ENCODE data around the gene PCDH8. TPM values are rescaled to one million over a fixed set of nuclear protein-coding genes. Genes with fewer than 3 reads are reported as not detected.

The PCDH8 gene
- total RNA-seq, 4 donors from 2014 or later = not detected

- TF ChIP-seq, protein P1, sequence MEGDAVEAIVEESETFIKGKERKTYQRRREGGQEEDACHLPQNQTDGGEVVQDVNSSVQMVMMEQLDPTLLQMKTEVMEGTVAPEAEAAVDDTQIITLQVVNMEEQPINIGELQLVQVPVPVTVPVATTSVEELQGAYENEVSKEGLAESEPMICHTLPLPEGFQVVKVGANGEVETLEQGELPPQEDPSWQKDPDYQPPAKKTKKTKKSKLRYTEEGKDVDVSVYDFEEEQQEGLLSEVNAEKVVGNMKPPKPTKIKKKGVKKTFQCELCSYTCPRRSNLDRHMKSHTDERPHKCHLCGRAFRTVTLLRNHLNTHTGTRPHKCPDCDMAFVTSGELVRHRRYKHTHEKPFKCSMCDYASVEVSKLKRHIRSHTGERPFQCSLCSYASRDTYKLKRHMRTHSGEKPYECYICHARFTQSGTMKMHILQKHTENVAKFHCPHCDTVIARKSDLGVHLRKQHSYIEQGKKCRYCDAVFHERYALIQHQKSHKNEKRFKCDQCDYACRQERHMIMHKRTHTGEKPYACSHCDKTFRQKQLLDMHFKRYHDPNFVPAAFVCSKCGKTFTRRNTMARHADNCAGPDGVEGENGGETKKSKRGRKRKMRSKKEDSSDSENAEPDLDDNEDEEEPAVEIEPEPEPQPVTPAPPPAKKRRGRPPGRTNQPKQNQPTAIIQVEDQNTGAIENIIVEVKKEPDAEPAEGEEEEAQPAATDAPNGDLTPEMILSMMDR (IDR thresholded peaks at IDR 0.05) = no peak
- no peak for TF ChIP-seq POLR2A (IDR thresholded peaks at IDR 0.05)
- Histone ChIP-seq H3K4me1 (no peaks in the 10 kb centered on the region), H3K27me3 (no peaks in the 10 kb centered on the region), H3K9me3 (peaks cover 0 to 5% (median 0%) of the 10 kb centered on the region in 4 donors), H3K27ac (no peak overlapping the region), H3K4me3 (no peak overlapping the region), H3K36me3 (no peaks in the 10 kb centered on the region)
- no peak for DNase-seq
Measured at GRCh38 chr13:52879950-52880741, 31.7 kb upstream of the PCDH8 start.

DNA sequence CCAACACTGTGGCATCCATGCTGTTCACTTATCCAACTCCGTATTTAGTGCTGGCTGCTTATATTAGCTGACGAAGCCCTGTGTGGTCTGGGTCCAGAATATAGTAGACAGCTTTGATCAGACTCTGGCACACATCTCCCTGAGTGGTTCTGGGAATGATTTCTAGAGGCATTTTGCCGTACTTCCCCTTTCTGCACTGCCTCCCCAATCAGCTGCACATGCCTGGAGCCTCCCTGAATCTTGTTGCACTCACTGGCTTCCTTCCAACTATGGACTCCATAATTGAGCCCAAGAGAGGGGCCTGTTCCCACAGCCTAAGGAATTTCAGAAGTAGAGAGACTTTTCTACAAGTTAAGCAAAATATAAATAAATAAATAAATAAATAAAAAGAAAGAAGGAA is 30.4 kb upstream of the PCDH8 start:
- H3K4me1 ChIP-seq = no peaks in the 10 kb centered on the region
- no peaks in the 10 kb centered on the region for H3K36me3 ChIP-seq
- TF ChIP-seq, protein P1 (IDR thresholded peaks at IDR 0.05) = no peak
- no peak for TF ChIP-seq POLR2A (IDR thresholded peaks at IDR 0.05)
- peaks cover 0 to 9% (median 0%) of the 10 kb centered on the region in 4 donors for H3K9me3 ChIP-seq
- H3K4me3 ChIP-seq = no peak overlapping the region
- no peaks in the 10 kb centered on the region for H3K27me3 ChIP-seq
- DNase-seq = no peak
- no peak overlapping the region for H3K27ac ChIP-seq

DNA sequence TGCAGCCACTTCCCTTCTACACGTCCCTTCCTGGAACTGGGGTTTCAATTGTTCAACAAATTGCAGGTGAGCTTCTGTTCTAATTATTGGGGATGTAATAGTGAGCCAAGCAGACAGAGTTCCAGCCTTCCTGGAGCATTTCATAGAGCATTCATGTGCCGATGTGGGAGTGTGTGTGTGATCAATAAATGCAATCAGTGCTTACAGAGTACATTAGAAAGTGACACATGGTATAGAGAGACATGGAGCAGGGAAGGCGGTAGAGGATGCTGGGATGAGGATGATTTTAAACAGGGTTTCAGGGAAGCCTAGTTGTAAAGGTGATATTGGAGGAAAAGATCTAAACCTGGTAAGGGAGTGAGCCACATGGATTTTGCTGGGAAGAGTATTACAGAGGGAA is 21.7 kb upstream of the PCDH8 start:
- Histone ChIP-seq H3K36me3 (no peaks in the 10 kb centered on the region), H3K4me3 (no peak overlapping the region), H3K27me3 (no peaks in the 10 kb centered on the region), H3K9me3 (peaks cover 0 to 3% (median 0%) of the 10 kb centered on the region in 4 donors), H3K4me1 (no peaks in the 10 kb centered on the region), H3K27ac (no peak overlapping the region)
- TF ChIP-seq POLR2A (IDR thresholded peaks at IDR 0.05) = no peak
- TF ChIP-seq, protein P1 (IDR thresholded peaks at IDR 0.05) = no peak
- no peak for DNase-seq

- no peaks in the 10 kb centered on the region for H3K27me3 ChIP-seq
- no peak overlapping the region for H3K27ac ChIP-seq
- no peaks in the 10 kb centered on the region for H3K9me3 ChIP-seq
- no peaks in the 10 kb centered on the region for H3K36me3 ChIP-seq
- H3K4me3 ChIP-seq = no peak overlapping the region
- no peaks in the 10 kb centered on the region for H3K4me1 ChIP-seq
- TF ChIP-seq, protein P1 (IDR thresholded peaks at IDR 0.05) = no peak
- no peak for TF ChIP-seq POLR2A (IDR thresholded peaks at IDR 0.05)
- DNase-seq = no peak
Measured at GRCh38 chr13:52869621-52870020, 21.2 kb upstream of the PCDH8 start.

- no peak overlapping the region for H3K4me3 ChIP-seq
- no peak for DNase-seq
- H3K36me3 ChIP-seq = no peaks in the 10 kb centered on the region
- H3K9me3 ChIP-seq = no peaks in the 10 kb centered on the region
- no peaks in the 10 kb centered on the region for H3K4me1 ChIP-seq
- no peaks in the 10 kb centered on the region for H3K27me3 ChIP-seq
- TF ChIP-seq POLR2A (IDR thresholded peaks at IDR 0.05) = no peak
- TF ChIP-seq, protein P1 (IDR thresholded peaks at IDR 0.05) = no peak
- no peak overlapping the region for H3K27ac ChIP-seq
Measured at GRCh38 chr13:52869050-52869449, 20.6 kb upstream of the PCDH8 start.
